Endothelial cell of umbilical vein (primary cell): ENCODE measurements around the gene ADGRL3. TPM values are rescaled to one million over a fixed set of nuclear protein-coding genes. Genes with fewer than 3 reads are reported as not detected.

Source experiments
- BruUV-seq: library from RNA; stranded (reverse); fragments of 400-500 nt; replicated peaks from 2 replicates; lab custom pipeline; 2021; lab: Mats Ljungman, UMichigan
- CTCF ChIA-PET: fragments of 300-600, 350-600 bp; sonication (Branson Sonifier 250); formaldehyde crosslinking; loops from one replicate; lab custom pipeline; 2021; ENCODE audit warnings: antibody characterized with exemption, inconsistent platforms; lab: Charles Lee
- POLR2A ChIA-PET: fragments of 300-600, 350-600 bp; sonication (Branson Sonifier 250); formaldehyde crosslinking; loops from one replicate; lab custom pipeline; 2021; ENCODE audit warnings: antibody characterized with exemption, inconsistent platforms; lab: Charles Lee
- DNase-seq: peaks from one replicate; pipeline ENCODE4 v3.0.0-alpha.2; 2011; ENCODE audit warnings: low read depth, low spot score
- FAIRE-seq: peaks from 2 replicates; lab custom pipeline; 2011; peaks lifted over from hg19 to GRCh38; lab: Jason Lieb, UNC
- H2AFZ ChIP-seq: 2 replicates; pipeline ENCODE4 v1.6.0; 2012; ENCODE audit warnings: low read depth, low read length, control low read depth, inconsistent platforms
- H3K27ac ChIP-seq: 2 replicates; pipeline ENCODE4 v1.5.1; 2011; ENCODE audit warnings: low read depth, mild to moderate bottlenecking, control low read depth, low read length, moderate library complexity; ENCODE audit not compliant: insufficient read depth
- H3K27me3 ChIP-seq, 2 experiments: 2 replicates each; pipeline versions ENCODE4 v1.6.0 to v1.6.1; 2011; ENCODE audit warnings: low read length in 2 of 2, mixed read lengths in 1 of 2; ENCODE audit not compliant: control insufficient read depth in 2 of 2, insufficient read depth in 2 of 2
- H3K36me3 ChIP-seq, 2 experiments: 2 replicates in 1 of 2; 3 replicates in 1 of 2; pipeline ENCODE4 v1.5.1; 2011; ENCODE audit warnings: low read length in 2 of 2, mild to moderate bottlenecking in 1 of 2, moderate library complexity in 1 of 2; ENCODE audit not compliant: control insufficient read depth in 2 of 2, insufficient read depth in 2 of 2; ENCODE audit errors: extremely low read depth in 1 of 2
- H3K4me1 ChIP-seq: 3 replicates; pipeline ENCODE4 v1.5.1; 2011; ENCODE audit warnings: mild to moderate bottlenecking, low read length; ENCODE audit not compliant: control insufficient read depth, insufficient read depth; ENCODE audit errors: extremely low read depth
- H3K4me2 ChIP-seq: 2 replicates; pipeline ENCODE4 v1.6.1; 2011; ENCODE audit warnings: low read length, control low read depth, mixed read lengths; ENCODE audit not compliant: insufficient read depth
- H3K4me3 ChIP-seq, 3 experiments: fragments of 200-600 bp in 1 of 3; sonication (generic), shearing (Covaris generic) in 1 of 3; replicated peaks in 1 of 3; 2 replicates each; pipeline ENCODE4 v1.5.1; 2011 to 2016; ENCODE audit warnings: control low read depth in 3 of 3, low read length in 3 of 3, mild to moderate bottlenecking in 2 of 3, inconsistent platforms in 1 of 3, low read depth in 1 of 3, moderate library complexity in 1 of 3; ENCODE audit not compliant: insufficient read depth in 1 of 3
- H3K79me2 ChIP-seq: 2 replicates; pipeline ENCODE4 v1.6.0; 2012; ENCODE audit warnings: low read length, inconsistent platforms; ENCODE audit not compliant: control insufficient read depth, insufficient read depth
- H3K9ac ChIP-seq: replicated peaks from 2 replicates; pipeline ENCODE3; 2011; ENCODE audit warnings: low read length, control low read depth; ENCODE audit not compliant: insufficient read depth; ENCODE audit errors: extremely low read depth
- H3K9me1 ChIP-seq: replicated peaks from 3 replicates; pipeline ENCODE4 v1.6.0; 2011; ENCODE audit warnings: mild to moderate bottlenecking, low read length; ENCODE audit not compliant: control insufficient read depth, insufficient read depth; ENCODE audit errors: extremely low read depth
- H3K9me3 ChIP-seq: replicated peaks from 2 replicates; pipeline ENCODE4 v1.5.1; 2012; ENCODE audit warnings: low read length, inconsistent platforms; ENCODE audit not compliant: control insufficient read depth, insufficient read depth
- H4K20me1 ChIP-seq: replicated peaks from 2 replicates; pipeline ENCODE3; 2011; ENCODE audit warnings: mild to moderate bottlenecking, low read length; ENCODE audit not compliant: control insufficient read depth, insufficient read depth; ENCODE audit errors: extremely low read depth
- CTCF ChIP-seq, 2 donors: IDR thresholded peaks; 1 replicate in 1 of 2; 2 replicates in 1 of 2; pipeline ENCODE4 v1.5.1; 2011; ENCODE audit warnings: low read length in 2 of 2, mild to moderate bottlenecking in 2 of 2, moderate library complexity in 2 of 2, control low read depth in 1 of 2, inconsistent platforms in 1 of 2, low read depth in 1 of 2; ENCODE audit not compliant: insufficient read depth in 1 of 2; ENCODE audit errors: extremely low read depth in 1 of 2
- EZH2 ChIP-seq: IDR thresholded peaks from 2 replicates; pipeline ENCODE4 v1.6.1; 2012; ENCODE audit warnings: borderline replicate concordance, low read depth, mild to moderate bottlenecking, moderate library complexity, low read length, inconsistent platforms; ENCODE audit not compliant: severe bottlenecking
- FOS ChIP-seq: IDR thresholded peaks from 2 replicates; pipeline ENCODE4 v1.6.1; 2011; ENCODE audit warnings: mild to moderate bottlenecking, low read length, moderate library complexity, borderline replicate concordance; ENCODE audit not compliant: insufficient read depth
- GATA2 ChIP-seq: IDR thresholded peaks from 2 replicates; pipeline ENCODE4 v1.7.0; 2011; ENCODE audit warnings: low read depth, mild to moderate bottlenecking, moderate library complexity, mixed read lengths, low read length; ENCODE audit not compliant: insufficient read length, insufficient read depth
- JUN ChIP-seq: IDR thresholded peaks from 2 replicates; pipeline ENCODE4 v1.6.1; 2011; ENCODE audit warnings: borderline replicate concordance, low read depth; ENCODE audit not compliant: insufficient read length, insufficient read depth
- MAX ChIP-seq: IDR thresholded peaks from 2 replicates; pipeline ENCODE4 v1.6.1; 2011; ENCODE audit not compliant: insufficient read depth, insufficient read length
- MYC ChIP-seq: IDR thresholded peaks from one replicate; pipeline ENCODE4 v1.6.1; 2011; ENCODE audit warnings: mild to moderate bottlenecking, low read depth, low read length
- POLR2A ChIP-seq: IDR thresholded peaks from 2 replicates; pipeline ENCODE4 v1.6.1; 2012; ENCODE audit warnings: low read depth, mild to moderate bottlenecking, control low read depth, low read length
- POLR2AphosphoS5 ChIP-seq: IDR thresholded peaks from 2 replicates; pipeline ENCODE4 v1.6.1; 2012; ENCODE audit warnings: low read depth, mild to moderate bottlenecking, control low read depth, low read length, moderate library complexity; ENCODE audit not compliant: insufficient read depth
- dilution Hi-C: fragments of 300-500 bp; cut with MboI; formaldehyde crosslinking; loops from one replicate; pipeline ENCODE4 v1.15.0; 2019; ENCODE audit warnings: low sequenced_read_pairs; ENCODE audit not compliant: extremely low pct_ligation_motif_present
- intact Hi-C: fragments of 100-400 bp; cut with micrococcal nuclease; formaldehyde crosslinking; loops from one replicate; pipeline ENCODE4 v1.10.0; 2022
- polyA plus RNA-seq, 4 experiments: library from polyadenylated mRNA; depleted of rRNA in 3 of 4; stranded (reverse) in 3 of 4; unstranded in 1 of 4; fragments of >200 nt; gene quantifications; 2 replicates each; pipeline versions ENCODE4 v1.2.1 to v1.2.3, GENCODE V29; 2011 to 2012; ENCODE audit warnings: missing spikeins in 1 of 4
- total RNA-seq: library from RNA; stranded (reverse); gene quantifications from 2 replicates; pipeline ENCODE4 v1.2.3, GENCODE V29; 2021

ADGRL3 gene
- total and polyA plus RNA-seq, 2 donors (not counting 3 experiments of a cell fraction or from before 2014, with no cell fraction given), result not detected

- H3K4me2 ChIP-seq, result no peak overlapping the region
- H3K27ac ChIP-seq, result no peak overlapping the region
- FAIRE-seq, result no peak
- no peak for TF ChIP-seq POLR2AphosphoS5
- no peak for TF ChIP-seq FOS
- TF ChIP-seq JUN, result no peak
- TF ChIP-seq EZH2, result no peak
- no peak for TF ChIP-seq MYC
- TF ChIP-seq CTCF (IDR thresholded peaks at IDR 0.05; ENCODE audit: extremely low read depth in 1 of 2, insufficient read depth in 1 of 2, low read depth in 1 of 2, low read length in 2 of 2), result no peak
- ChIA-PET CTCF (no interaction called here), POLR2A (no interaction called here)
- H3K9me3 ChIP-seq, result no peaks in the 10 kb centered on the region
- H4K20me1 ChIP-seq, result no peaks in the 10 kb centered on the region
- H3K27me3 ChIP-seq, result no peaks in the 10 kb centered on the region
- no peaks in the 10 kb centered on the region for H3K4me1 ChIP-seq
- H3K4me3 ChIP-seq, result no peak overlapping the region
- no TSS peak for BruUV-seq
- H3K36me3 ChIP-seq, result no peaks in the 10 kb centered on the region
- H2AFZ ChIP-seq, result no peak overlapping the region
- DNase-seq, result no peak
- no peak overlapping the region for H3K9ac ChIP-seq
- intact Hi-C loops, result no loop called here
- H3K9me1 ChIP-seq, result no peaks in the 10 kb centered on the region
- dilution Hi-C loops, result no loop called here
- H3K79me2 ChIP-seq, result no peaks in the 10 kb centered on the region
Observed at GRCh38 chr4:61160478-61160877, 39.6 kb upstream of the ADGRL3 start.

GRCh38 chr4:61162116-61162515, 38.0 kb upstream of the ADGRL3 start:
- Histone ChIP-seq H3K9ac (no peak overlapping the region), H2AFZ (no peak overlapping the region), H3K79me2 (no peaks in the 10 kb centered on the region), H3K36me3 (no peaks in the 10 kb centered on the region), H3K9me3 (no peaks in the 10 kb centered on the region), H4K20me1 (no peaks in the 10 kb centered on the region), H3K27me3 (no peaks in the 10 kb centered on the region), H3K9me1 (no peaks in the 10 kb centered on the region), H3K4me1 (no peaks in the 10 kb centered on the region), H3K4me2 (no peak overlapping the region), H3K4me3 (no peak overlapping the region), H3K27ac (no peak overlapping the region)
- TF ChIP-seq EZH2 (no peak), MYC (no peak), POLR2A (no peak), GATA2 (no peak), FOS (no peak), POLR2AphosphoS5 (no peak), MAX (no peak), JUN (no peak), CTCF (IDR thresholded peaks at IDR 0.05; ENCODE audit: extremely low read depth in 1 of 2, insufficient read depth in 1 of 2, low read depth in 1 of 2, low read length in 2 of 2) (no peak)
- DNase-seq (no peak), FAIRE-seq (no peak)
- CTCF ChIA-PET, result no interaction called here
- intact Hi-C loops, result no loop called here
- no TSS peak for BruUV-seq
- POLR2A ChIA-PET, result no interaction called here
- dilution Hi-C loops, result no loop called here
